Stimulated activated CD4-positive, alpha-beta T cell treated with anti-CD3 and anti-CD28 coated beads, TNF-alpha, amount 100 ng/mL, for 1 hour (primary cell): ENCODE data around the gene DCP1A.
A peak's percentile ranks its signal among the peaks of the same experiment; 100 is the strongest.
"Not testable (repeated sequence)": the region's sequence is repeated elsewhere in the genome, so short reads cannot be mapped to it uniquely, and the experiment has no call there.

ENCODE experiments used
- DNase-seq, 3 donors: peaks; one replicate each; pipeline ENCODE4 v3.0.0-alpha.2; 2020; ENCODE audit warnings: low read depth in 3 of 3, low spot score in 1 of 3

DCP1A gene

DNA sequence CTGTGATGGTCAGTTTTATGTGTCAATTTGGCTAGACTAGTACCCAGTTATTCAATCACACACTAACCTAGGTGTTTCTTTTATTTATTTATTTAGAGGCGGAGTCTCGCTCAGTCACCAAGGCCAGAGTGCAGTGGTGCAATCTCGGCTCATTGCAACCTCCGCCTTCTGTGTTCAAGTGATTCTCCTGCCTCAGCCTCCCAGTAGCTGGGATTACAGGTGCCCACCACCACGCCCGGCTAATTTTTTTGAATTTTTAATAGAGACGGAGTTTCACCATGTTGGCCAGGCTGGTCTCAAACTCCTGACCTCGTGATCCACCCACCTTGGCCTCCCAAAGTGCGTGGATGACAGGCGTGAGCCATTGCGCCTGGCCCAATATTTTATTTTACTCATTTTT is 78.2 kb downstream of the DCP1A start:
- DNase-seq, result not testable (repeated sequence)

DNA sequence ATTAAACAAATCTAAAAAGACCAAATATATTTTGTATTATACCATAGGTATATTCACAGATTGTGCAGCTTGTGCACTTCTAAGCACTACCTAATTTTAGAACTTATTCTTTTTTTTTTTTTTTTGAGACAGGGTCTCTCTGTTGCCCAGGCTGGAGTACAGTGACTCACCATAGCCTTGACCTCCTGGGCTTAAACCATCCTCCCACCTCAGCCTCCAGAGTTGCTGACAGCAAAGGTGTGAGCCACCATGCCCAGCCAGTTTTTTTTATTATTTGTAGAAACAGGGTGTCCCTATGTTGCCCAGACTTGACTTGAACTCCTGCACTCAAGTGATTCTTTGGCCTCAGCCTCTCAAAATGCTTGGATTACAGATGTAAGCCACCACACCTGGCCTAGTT is 79.6 kb downstream of the DCP1A start:
- no peak for DNase-seq

DNA sequence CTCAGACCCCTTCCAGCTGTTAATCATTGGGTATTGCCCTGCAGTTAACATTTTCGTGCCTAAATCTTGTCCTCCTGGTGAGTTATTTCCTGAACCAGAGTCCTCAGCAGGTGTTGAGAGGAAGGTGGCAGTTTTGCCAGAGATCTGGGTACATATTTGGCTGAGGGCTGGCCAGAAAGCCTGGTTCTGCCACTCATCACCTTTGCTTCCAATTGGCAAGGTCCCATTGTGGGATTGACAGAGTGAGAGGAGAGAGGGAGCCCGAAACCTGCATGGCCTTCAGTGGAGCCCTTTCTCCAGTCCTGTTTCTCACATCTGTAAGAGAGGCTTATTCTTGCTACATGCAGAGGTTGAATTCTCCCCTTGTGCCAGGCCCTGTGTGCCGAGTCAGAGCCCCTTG is 82.6 kb downstream of the DCP1A start:
- DNase-seq, result no peak

- no peak for DNase-seq
Observed at GRCh38 chr3:53263907-53264306, 83.4 kb downstream of the DCP1A start.

DNA sequence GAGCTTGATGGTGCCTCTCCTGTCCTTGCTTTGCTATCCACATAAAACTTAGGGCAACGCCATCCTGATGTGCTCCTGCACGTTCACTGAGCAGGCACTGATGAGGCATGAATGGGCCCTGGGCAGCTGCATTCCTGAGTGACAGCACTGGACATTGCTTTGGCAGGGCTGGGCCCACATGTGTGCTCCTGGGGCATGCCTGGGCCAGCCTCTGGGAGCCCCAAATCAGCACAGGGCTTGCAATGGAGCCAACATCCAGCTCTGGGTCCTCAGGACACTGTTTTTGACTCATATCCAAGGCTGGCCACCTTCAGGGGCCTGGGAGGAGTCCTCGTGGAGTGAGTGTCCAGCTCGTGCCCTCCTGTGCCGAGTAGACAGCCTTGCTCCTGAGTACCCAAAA is 85.6 kb downstream of the DCP1A start:
- DNase-seq, result no peak

- no peak for DNase-seq
Observed at GRCh38 chr3:53260286-53260785, 87.0 kb downstream of the DCP1A start.

- no peak for DNase-seq
Observed at GRCh38 chr3:53259427-53260259, 87.7 kb downstream of the DCP1A start.

- DNase-seq, result no peak
Observed at GRCh38 chr3:53258600-53259426, 88.5 kb downstream of the DCP1A start.

DNA sequence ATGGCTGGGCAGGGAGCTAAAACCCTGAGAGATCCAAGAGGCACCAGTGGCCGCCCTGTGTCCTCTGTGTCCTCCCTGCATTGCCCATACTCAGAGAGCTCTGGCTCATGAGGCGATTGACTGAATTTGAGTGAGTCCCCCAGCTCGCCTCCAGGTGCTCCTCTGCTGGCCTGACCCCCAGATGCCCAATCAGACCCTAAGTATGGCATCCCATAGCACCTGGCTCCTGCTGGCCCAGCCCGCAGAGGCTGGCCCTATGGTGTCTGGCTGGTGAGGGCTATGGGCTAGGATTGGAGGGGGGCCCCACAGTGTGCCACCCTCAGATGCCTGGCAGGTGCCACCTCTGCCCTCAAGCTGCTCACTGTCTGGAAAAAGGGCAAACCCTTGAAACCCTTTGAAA is 89.9 kb downstream of the DCP1A start:
- no peak for DNase-seq

- DNase-seq, result no peak
Observed at GRCh38 chr3:53256704-53257055, 90.7 kb downstream of the DCP1A start.

- DNase-seq, result peak; percentile 38 to 74 (median 54)
Observed at GRCh38 chr3:53255775-53256703, 91.3 kb downstream of the DCP1A start, which contains the start of gene TKT. Gene TKT (minus strand): TSS chr3:53256022. CDS start chr3:53255942, 80 bp downstream.

DNA sequence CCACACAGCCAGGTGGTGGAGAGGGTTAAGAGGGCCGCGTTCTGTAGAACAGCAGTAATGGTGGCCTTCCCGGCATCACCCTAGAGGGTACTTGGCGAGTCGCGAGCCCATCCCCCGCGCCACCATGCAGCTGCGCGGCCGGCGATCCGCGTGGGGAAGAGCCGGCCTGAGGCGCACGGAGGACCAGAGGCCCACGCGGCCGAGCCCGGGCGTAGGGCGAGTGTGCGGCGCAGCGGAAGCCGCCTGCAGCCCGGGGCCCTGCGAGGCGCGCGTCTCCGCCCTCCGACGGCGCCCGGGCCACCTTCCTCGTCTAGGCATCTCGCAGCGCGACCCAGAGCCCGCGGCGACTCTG is 91.9 kb downstream of the DCP1A start:
- peak in 1 of 3 donors; percentile 21 for DNase-seq

- peak in 2 of 3 donors; percentile 10 to 30 for DNase-seq
Observed at GRCh38 chr3:53254509-53255422, 92.6 kb downstream of the DCP1A start.

DNA sequence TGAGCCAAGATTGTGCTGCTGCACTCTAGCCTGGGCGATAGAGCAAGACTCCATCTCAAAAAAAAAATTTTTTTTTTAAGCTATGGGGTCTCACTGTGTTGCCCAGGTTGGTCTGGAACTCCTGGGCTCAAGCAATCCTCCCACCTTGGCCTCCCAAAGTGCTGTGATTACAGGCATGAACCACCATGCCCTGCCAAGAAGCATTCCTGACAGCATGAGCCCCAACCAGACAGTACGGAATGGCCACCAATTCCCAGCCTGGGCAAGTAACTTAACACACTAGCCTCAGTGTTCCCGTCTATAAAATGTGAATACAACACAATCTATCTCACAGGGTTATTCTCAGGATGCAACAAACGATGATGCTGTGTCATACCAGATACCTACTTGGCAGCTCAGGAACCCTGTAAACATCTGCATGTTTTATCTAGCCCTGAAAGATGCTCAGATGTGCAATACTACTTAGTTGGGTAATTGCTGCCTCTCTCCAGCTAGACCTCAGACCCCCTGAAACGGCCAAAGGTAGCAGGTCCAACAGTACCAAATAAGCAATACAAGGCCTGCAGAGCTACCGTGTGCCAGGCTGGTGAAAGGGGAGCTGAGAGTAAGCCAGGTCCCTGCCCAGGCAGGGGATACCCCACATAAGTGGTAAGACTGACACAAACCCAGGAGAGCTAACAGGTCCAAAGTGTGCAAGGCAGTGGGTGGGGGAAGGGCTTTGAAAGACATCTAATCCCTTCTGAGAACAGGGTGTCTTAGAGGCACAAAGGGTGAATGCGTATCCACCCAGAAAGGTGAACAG is 93.4 kb downstream of the DCP1A start:
- no peak for DNase-seq

GRCh38 chr3:53252947-53253322 is 94.4 kb downstream of the DCP1A start:
- DNase-seq, result not testable (repeated sequence)

DNA sequence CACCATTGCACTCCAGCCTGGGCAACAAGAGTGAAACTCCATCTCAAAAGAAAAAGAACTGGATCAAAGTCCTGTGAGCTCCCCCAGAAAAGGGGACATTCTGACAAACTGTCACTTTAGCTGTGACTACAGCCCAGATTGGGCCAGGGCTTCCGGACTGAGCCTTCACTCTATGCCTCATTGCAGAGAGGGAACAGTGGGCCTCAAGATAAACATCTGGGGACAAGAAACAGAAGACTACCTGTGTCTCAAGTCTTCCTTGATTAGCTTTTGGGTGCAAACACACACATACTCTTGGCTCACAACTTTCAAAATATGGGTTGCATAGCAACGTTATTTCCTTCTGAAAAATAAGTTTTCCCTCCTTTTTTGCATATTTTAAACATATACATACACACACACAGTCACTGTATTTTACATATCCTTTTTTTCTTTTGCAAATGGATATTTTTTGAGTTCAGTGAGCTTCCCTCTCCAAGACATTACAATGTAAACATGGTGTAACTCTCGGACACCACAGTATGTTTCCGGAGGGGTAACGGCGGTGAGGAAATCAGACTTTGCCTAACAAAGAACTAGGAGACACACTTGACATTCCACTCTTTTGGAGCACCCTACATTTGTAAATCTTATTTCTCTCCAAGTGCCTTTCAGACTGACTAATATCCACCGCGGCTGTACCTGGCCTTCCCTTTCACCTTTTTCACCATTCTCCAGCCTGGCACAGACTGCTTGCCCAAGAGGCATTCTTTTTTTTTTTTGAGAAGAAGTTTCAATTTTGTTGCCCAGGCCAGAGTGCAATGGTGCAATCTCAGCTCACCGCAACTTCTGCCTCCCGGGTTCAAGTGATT is 95.0 kb downstream of the DCP1A start:
- DNase-seq, result no peak

DNA sequence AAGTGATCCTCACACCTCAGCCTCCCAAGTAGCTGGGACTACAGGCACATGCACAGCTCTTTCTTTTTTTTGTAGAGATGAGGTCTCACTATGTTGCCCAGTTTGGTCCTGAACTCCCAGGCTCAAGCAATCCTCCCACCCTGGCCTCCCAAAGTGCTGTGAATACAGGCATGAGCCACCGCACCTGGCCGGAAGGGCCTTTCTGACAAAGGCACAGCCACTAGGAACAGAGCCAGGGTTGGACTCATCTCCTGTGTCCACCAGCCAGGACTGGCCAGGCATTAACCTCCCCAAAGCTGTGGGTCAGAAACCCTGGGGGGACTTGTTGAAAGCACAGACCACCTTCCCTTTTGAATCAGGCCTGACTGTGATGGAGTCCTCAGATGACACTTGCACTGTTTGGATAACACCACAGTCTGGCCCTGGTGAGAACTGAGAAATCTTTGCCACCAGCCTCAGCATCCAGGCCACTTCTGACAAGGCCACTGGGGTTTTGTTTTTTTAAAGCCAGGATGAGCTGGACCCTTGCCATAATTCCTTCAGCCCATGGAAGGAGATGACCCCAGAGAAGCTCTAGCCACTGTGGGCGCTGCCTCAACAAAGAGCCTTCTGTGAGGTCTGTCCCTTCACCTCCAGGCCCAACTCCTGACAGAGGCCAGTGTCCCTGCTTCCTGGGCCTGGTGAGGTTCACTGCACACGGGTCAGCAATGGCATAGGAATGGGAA is 96.3 kb downstream of the DCP1A start:
- no peak for DNase-seq

- no peak for DNase-seq
Observed at GRCh38 chr3:53250453-53250852, 96.9 kb downstream of the DCP1A start.
